K562 (cell line): ENCODE results near the gene TRIO. TPM values are rescaled to one million over a fixed set of nuclear protein-coding genes. Genes with fewer than 3 reads are reported as not detected.

Experiments
- ATAC-seq: fragments of 200-7000 bp; cut with Tn5 transposase; 3 replicates; pipeline ENCODE4 v1.9.1; 2020; ENCODE audit warnings: moderate library complexity
- BruUV-seq: library from RNA; stranded (reverse); fragments of 400-500 nt; replicated peaks from 2 replicates; lab custom pipeline; 2021; lab: Mats Ljungman, UMichigan
- CTCF ChIA-PET: fragments of 300-600 bp; formaldehyde crosslinking; extraction: SDS; loops from one replicate; lab custom pipeline; 2021; ENCODE audit warnings: low intra/inter-chr PET ratio; lab: Yijun Ruan, JAX
- POLR2A ChIA-PET: fragments of 300-600, 350-650 bp; sonication (Branson Sonifier 250); formaldehyde crosslinking; extraction: SDS; loops from one replicate; lab custom pipeline; 2021; ENCODE audit warnings: antibody characterized with exemption, inconsistent platforms; lab: Yijun Ruan, JAX
- DNase-seq, 4 experiments: peaks; one replicate each; pipeline versions ENCODE4 v3.0.0 to v3.0.0-alpha.2; 2011 to 2018; ENCODE audit warnings: low spot score in 3 of 4, mixed read lengths in 3 of 4; ENCODE audit errors: extremely low read depth in 1 of 4
- FAIRE-seq: peaks from 2 replicates; lab custom pipeline; 2011; peaks lifted over from hg19 to GRCh38; lab: Jason Lieb, UNC
- H2AFZ ChIP-seq: 2 replicates; pipeline ENCODE4 v1.6.0; 2011; ENCODE audit warnings: low read depth, low read length, control low read depth, inconsistent platforms
- H3K27ac ChIP-seq: fragments of 200-600 bp; 3 replicates; pipeline ENCODE4 v1.8.0; 2011; ENCODE audit warnings: low read depth, mild to moderate bottlenecking, control low read depth, inconsistent platforms, low read length, moderate library complexity, mixed read lengths; ENCODE audit errors: extremely low read depth
- H3K27me3 ChIP-seq, 2 experiments: fragments of 300-600 bp in 1 of 2; 2 replicates in 1 of 2; 3 replicates in 1 of 2; pipeline versions ENCODE4 v1.6.0 to v1.8.0; 2011; ENCODE audit warnings: inconsistent platforms in 2 of 2, low read length in 2 of 2, mild to moderate bottlenecking in 1 of 2, mixed read lengths in 1 of 2, moderate library complexity in 1 of 2; ENCODE audit not compliant: control insufficient read depth in 2 of 2, insufficient read depth in 2 of 2
- H3K36me3 ChIP-seq: fragments of 300-600 bp; 3 replicates; pipeline ENCODE4 v1.8.0; 2011; ENCODE audit warnings: mild to moderate bottlenecking, low read length, inconsistent platforms; ENCODE audit not compliant: control insufficient read depth, insufficient read depth
- H3K4me1 ChIP-seq, 2 experiments: fragments of 200-600 bp in 1 of 2; replicated peaks in 1 of 2; 2 replicates in 1 of 2; 3 replicates in 1 of 2; pipeline versions ENCODE4 v1.5.1 to v1.8.0; 2011; ENCODE audit warnings: inconsistent platforms in 2 of 2, low read length in 2 of 2, mild to moderate bottlenecking in 1 of 2, mixed read lengths in 1 of 2, moderate library complexity in 1 of 2; ENCODE audit not compliant: control insufficient read depth in 2 of 2, insufficient read depth in 2 of 2
- H3K4me2 ChIP-seq: 2 replicates; pipeline ENCODE4 v1.6.1; 2011; ENCODE audit warnings: low read length, control low read depth, inconsistent platforms, mixed read lengths; ENCODE audit not compliant: insufficient read depth
- H3K4me3 ChIP-seq: fragments of 200-600 bp; sonication (generic), shearing (Covaris generic); 2 replicates; pipeline ENCODE4 v1.5.1; 2016; ENCODE audit warnings: control low read depth, inconsistent platforms
- H3K79me2 ChIP-seq: fragments of 200-600 bp; 3 replicates; pipeline ENCODE4 v1.8.0; 2011; ENCODE audit warnings: low read length, inconsistent platforms; ENCODE audit not compliant: control insufficient read depth, insufficient read depth
- H3K9ac ChIP-seq, 2 experiments: 2 replicates each; pipeline versions ENCODE4 v1.6.0 to v1.6.1; 2011; ENCODE audit warnings: low read depth in 2 of 2, low read length in 2 of 2, control low read depth in 1 of 2, inconsistent platforms in 1 of 2, mild to moderate bottlenecking in 1 of 2, mixed read lengths in 1 of 2; ENCODE audit not compliant: insufficient read depth in 1 of 2
- H3K9me1 ChIP-seq: one replicate; pipeline ENCODE4 v1.6.0; 2011; ENCODE audit warnings: inconsistent platforms, mild to moderate bottlenecking, low read length, moderate library complexity; ENCODE audit not compliant: control insufficient read depth, insufficient read depth
- H3K9me3 ChIP-seq: replicated peaks from 2 replicates; pipeline ENCODE4 v1.5.1; 2011; ENCODE audit warnings: low read depth, low read length, inconsistent platforms; ENCODE audit not compliant: control insufficient read depth, insufficient read depth
- H4K20me1 ChIP-seq: replicated peaks from 2 replicates; pipeline ENCODE4 v1.6.1; 2011; ENCODE audit warnings: low read length, inconsistent platforms, mixed read lengths; ENCODE audit not compliant: control insufficient read depth, insufficient read depth
- DDX20 ChIP-seq: fragments of 450-650 bp; IDR thresholded peaks from 2 replicates; pipeline ENCODE4 v1.6.1; 2016; ENCODE audit warnings: missing genetic modification characterization, low read depth, mild to moderate bottlenecking, missing compliant biosample characterization, moderate library complexity
- E2F8 ChIP-seq: fragments of 450-650 bp; IDR thresholded peaks from 2 replicates; pipeline ENCODE4 v1.7.1; 2018; ENCODE audit warnings: mild to moderate bottlenecking, low read depth; ENCODE audit not compliant: partially characterized antibody
- FOSL1 ChIP-seq: fragments of 200-800 bp; sonication (Bioruptor generic); conservative IDR thresholded peaks from 2 replicates; pipeline ENCODE4 v1.6.1; 2016; ENCODE audit warnings: missing genetic modification characterization, missing compliant biosample characterization
- HDGF ChIP-seq: fragments of 450-650 bp; IDR thresholded peaks from 2 replicates; pipeline ENCODE4 v1.6.1; 2016
- JUN ChIP-seq, 2 experiments: sonication (generic) in 1 of 2; formaldehyde crosslinking in 1 of 2; IDR thresholded peaks; 2 replicates each; pipeline versions ENCODE4 v1.6.1 to v1.8.0; 2012 to 2022; ENCODE audit warnings: borderline replicate concordance in 2 of 2, mild to moderate bottlenecking in 2 of 2, improper control_type of control experiment in 1 of 2, low read depth in 1 of 2, low read length in 1 of 2, missing genetic modification reagents in 1 of 2
- MYC ChIP-seq, 2 experiments: fragments of 250-450 bp in 1 of 2; sonication (Bioruptor Pico) in 1 of 2; IDR thresholded peaks; 2 replicates each; pipeline versions ENCODE4 v1.5.1 to v1.6.1; 2012 to 2021; ENCODE audit warnings: low read depth in 2 of 2, borderline replicate concordance in 1 of 2, improper control_type of control experiment in 1 of 2, low read length in 1 of 2, mild to moderate bottlenecking in 1 of 2, moderate library complexity in 1 of 2
- PHB ChIP-seq: fragments of 250-450 bp; sonication (Bioruptor Pico); IDR thresholded peaks from 2 replicates; pipeline ENCODE4 v1.5.0; 2021
- PHTF2 ChIP-seq: fragments of 250-450 bp; sonication (Bioruptor Pico); IDR thresholded peaks from 2 replicates; pipeline ENCODE4 v1.5.0; 2021; ENCODE audit warnings: mild to moderate bottlenecking
- STAT5B ChIP-seq: fragments of 250-450 bp; sonication (Bioruptor Pico); IDR thresholded peaks from 2 replicates; pipeline ENCODE4 v1.8.0; 2021; ENCODE audit warnings: mild to moderate bottlenecking, inconsistent platforms
- TSHZ1 ChIP-seq: fragments of 250-450 bp; sonication (Bioruptor Pico); IDR thresholded peaks from 2 replicates; pipeline ENCODE4 v1.4.0; 2020; ENCODE audit warnings: mild to moderate bottlenecking, moderate library complexity
- WHSC1 ChIP-seq: IDR thresholded peaks from one replicate; pipeline ENCODE4 v1.6.1; 2012; ENCODE audit warnings: low read length, control low read depth, inconsistent platforms
- ZBTB17 ChIP-seq: fragments of 450-650 bp; formaldehyde crosslinking; IDR thresholded peaks from 2 replicates; pipeline ENCODE4 v1.4.0; 2020; ENCODE audit warnings: mild to moderate bottlenecking
- ZBTB9 ChIP-seq: fragments of 450-650 bp; formaldehyde crosslinking; IDR thresholded peaks from 2 replicates; pipeline ENCODE4 v1.4.0; 2020; ENCODE audit warnings: mild to moderate bottlenecking, moderate library complexity
- WGBS: fragments of 100-300 bp; shearing (Covaris generic); methylation state at CpG from one replicate; pipeline ENCODE4 v1.1.6; 2016; ENCODE audit warnings: low coverage, mixed read lengths; ENCODE audit not compliant: insufficient coverage; ENCODE audit errors: missing lambda C conversion rate; 5-methylcytosine and 5-hydroxymethylcytosine counted together
- in situ Hi-C: fragments of 300-500 bp; cut with MboI; formaldehyde crosslinking; loops from 4 replicates; pipeline ENCODE4 v1.15.0; 2018; ENCODE audit warnings: inconsistent platforms, mixed read lengths
- intact Hi-C: fragments of 100-400 bp; cut with micrococcal nuclease; formaldehyde crosslinking; loops from 2 replicates; pipeline ENCODE4 v1.14.2; 2022
- polyA plus RNA-seq, 8 experiments: library from polyadenylated mRNA; depleted of rRNA in 4 of 8; stranded (reverse) in 5 of 8; unstranded in 3 of 8; fragments of >200 nt; fragmentation: Nextera tagmentation in 2 of 8; fragmentation: Illumina TruSeq in 1 of 8; extraction: Ambion mirVana in 2 of 8; extraction: Trizol in 1 of 8; gene quantifications; 2 replicates each; pipeline versions ENCODE4 v1.2.1 to v1.2.3, GENCODE V29; 2011 to 2014; ENCODE audit warnings: inconsistent platforms in 1 of 8, missing spikeins in 1 of 8
- total RNA-seq, 7 experiments: library from RNA; depleted of rRNA in 6 of 7; stranded (reverse); fragments of >200 nt in 6 of 7; fragmentation: Illumina TruSeq in 2 of 7; extraction: Trizol in 2 of 7; gene quantifications; 2 replicates each; pipeline versions ENCODE4 v1.2.1 to v1.2.3, GENCODE V29; 2011 to 2021; ENCODE audit warnings: low replicate concordance in 1 of 7

TRIO gene
- total and polyA plus RNA-seq, 9 of the 15 experiments (the other 6 are each of a cell fraction or from before 2014, with no cell fraction given): 0.24 to 5.0 (median 1.1) TPM

- no peaks in the 10 kb centered on the region for H3K79me2 ChIP-seq
- no peak overlapping the region for H3K27ac ChIP-seq
- H3K9me3 ChIP-seq: no peaks in the 10 kb centered on the region
- intact Hi-C loops (no loop called here), in situ Hi-C loops (no loop called here)
- H4K20me1 ChIP-seq: no peaks in the 10 kb centered on the region
- ChIA-PET CTCF (no interaction called here), POLR2A (no interaction called here)
- 6% methylated on average over 15 of the region's 15 CpGs for WGBS
- no peak overlapping the region for H3K9ac ChIP-seq
- H3K4me2 ChIP-seq: no peak overlapping the region
- no peak for FAIRE-seq
- H3K9me1 ChIP-seq: no peaks in the 10 kb centered on the region
- H2AFZ ChIP-seq: no peak overlapping the region
- no peaks in the 10 kb centered on the region for H3K36me3 ChIP-seq
- H3K4me3 ChIP-seq: no peak overlapping the region
- no peak for ATAC-seq
- H3K4me1 ChIP-seq: peaks cover 0 to 4% of the 10 kb centered on the region in 2 experiments; a peak in 1 of 5 replicates
- peaks cover 16 to 27% of the 10 kb centered on the region in 2 experiments; a peak in 4 of 5 replicates for H3K27me3 ChIP-seq
- BruUV-seq: no TSS peak
- no peak for DNase-seq
- TF ChIP-seq ZBTB17 (CRISPR knock-in tag): no peak
- TF ChIP-seq PHB (CRISPR knock-in tag): no peak
- TF ChIP-seq JUN (IDR thresholded peaks at IDR 0.05; ENCODE audit: borderline replicate concordance, low read depth, low read length): no peak
- TF ChIP-seq JUN (CRISPR knock-in tag; IDR thresholded peaks at IDR 0.05; ENCODE audit: borderline replicate concordance): no peak
- TF ChIP-seq PHTF2: no peak
- no peak for TF ChIP-seq HDGF
- TF ChIP-seq STAT5B (CRISPR knock-in tag): no peak
- TF ChIP-seq ZBTB9: no peak
- no peak for TF ChIP-seq E2F8
- TF ChIP-seq WHSC1: no peak
- TF ChIP-seq DDX20 (tag): no peak
- TF ChIP-seq FOSL1 (tag): no peak
- TF ChIP-seq MYC (IDR thresholded peaks at IDR 0.05; ENCODE audit: low read depth, low read length): no peak
- no peak for TF ChIP-seq MYC (CRISPR knock-in tag; IDR thresholded peaks at IDR 0.05; ENCODE audit: borderline replicate concordance, low read depth)
- TF ChIP-seq TSHZ1 (CRISPR knock-in tag): no peak
Measured at GRCh38 chr5:14173377-14174229, 30.5 kb downstream of the TRIO start.
